Sigmoid colon (tissue), 3 donors: ENCODE measurements around the gene YWHAB.
"Not testable (repeated sequence)": the region's sequence is repeated elsewhere in the genome, so short reads cannot be mapped to it uniquely, and the experiment has no call there.

Source experiments
- POLR2A ChIP-seq, 2 donors: fragments of 450-650 bp; IDR thresholded peaks; one replicate each; pipeline ENCODE4 v1.6.1; 2016; ENCODE audit warnings: antibody characterized with exemption in 2 of 2, mild to moderate bottlenecking in 2 of 2, moderate library complexity in 2 of 2
- TF ChIP-seq, protein P1 (sequence below), 4 experiments: fragments of 450-650 bp in 3 of 4; fragments of 200-600 bp in 1 of 4; IDR thresholded peaks; one replicate each; pipeline ENCODE4 v1.5.1; 2016 to 2019; ENCODE audit warnings: antibody characterized with exemption in 4 of 4, mild to moderate bottlenecking in 3 of 4, moderate library complexity in 2 of 4

DNA sequence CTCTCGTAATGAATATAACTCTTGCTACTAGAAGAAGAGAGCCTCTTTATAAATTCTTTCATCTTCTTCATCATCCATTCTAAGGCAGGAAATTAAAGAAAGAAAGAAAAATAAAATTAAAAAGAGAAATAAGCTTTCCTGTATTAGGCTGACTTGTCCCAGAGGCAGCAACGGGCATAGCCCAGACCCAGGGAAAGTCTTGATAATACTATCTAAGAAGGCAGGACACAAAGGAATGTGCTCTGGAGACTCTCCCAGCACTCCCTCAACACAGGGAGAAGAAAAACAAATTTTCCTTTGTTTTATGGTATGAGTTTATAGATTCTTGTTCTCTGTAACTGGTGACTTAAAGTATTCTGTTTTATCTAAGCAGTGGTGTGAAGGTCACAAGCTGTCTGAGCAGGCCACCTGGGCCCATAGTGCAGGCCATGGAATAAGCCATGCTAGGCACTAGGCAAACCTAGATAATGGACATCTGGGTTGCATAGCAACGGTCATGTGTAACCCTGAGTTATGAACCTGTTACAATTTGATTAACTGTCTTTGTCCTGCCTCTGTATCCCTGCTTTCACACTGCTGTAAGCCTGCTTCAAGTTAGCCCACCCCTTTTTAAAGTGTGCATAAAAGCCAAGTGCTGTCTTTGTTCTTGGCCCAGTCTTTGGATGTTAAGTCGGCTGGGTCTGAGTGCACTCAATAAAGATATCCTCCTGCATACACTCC, 22.0 kb upstream of the YWHAB start:
- TF ChIP-seq, protein P1, sequence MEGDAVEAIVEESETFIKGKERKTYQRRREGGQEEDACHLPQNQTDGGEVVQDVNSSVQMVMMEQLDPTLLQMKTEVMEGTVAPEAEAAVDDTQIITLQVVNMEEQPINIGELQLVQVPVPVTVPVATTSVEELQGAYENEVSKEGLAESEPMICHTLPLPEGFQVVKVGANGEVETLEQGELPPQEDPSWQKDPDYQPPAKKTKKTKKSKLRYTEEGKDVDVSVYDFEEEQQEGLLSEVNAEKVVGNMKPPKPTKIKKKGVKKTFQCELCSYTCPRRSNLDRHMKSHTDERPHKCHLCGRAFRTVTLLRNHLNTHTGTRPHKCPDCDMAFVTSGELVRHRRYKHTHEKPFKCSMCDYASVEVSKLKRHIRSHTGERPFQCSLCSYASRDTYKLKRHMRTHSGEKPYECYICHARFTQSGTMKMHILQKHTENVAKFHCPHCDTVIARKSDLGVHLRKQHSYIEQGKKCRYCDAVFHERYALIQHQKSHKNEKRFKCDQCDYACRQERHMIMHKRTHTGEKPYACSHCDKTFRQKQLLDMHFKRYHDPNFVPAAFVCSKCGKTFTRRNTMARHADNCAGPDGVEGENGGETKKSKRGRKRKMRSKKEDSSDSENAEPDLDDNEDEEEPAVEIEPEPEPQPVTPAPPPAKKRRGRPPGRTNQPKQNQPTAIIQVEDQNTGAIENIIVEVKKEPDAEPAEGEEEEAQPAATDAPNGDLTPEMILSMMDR (IDR thresholded peaks at IDR 0.05): not testable (repeated sequence)
- not testable (repeated sequence) for TF ChIP-seq POLR2A (IDR thresholded peaks at IDR 0.05)
